ENCODE results near the gene TMED9. TPM values are rescaled to one million over a fixed set of nuclear protein-coding genes. Genes with fewer than 3 reads are reported as not detected.

Gene TMED9
- total RNA-seq, 1 experiment from 2014 or later = 133 TPM

DNA sequence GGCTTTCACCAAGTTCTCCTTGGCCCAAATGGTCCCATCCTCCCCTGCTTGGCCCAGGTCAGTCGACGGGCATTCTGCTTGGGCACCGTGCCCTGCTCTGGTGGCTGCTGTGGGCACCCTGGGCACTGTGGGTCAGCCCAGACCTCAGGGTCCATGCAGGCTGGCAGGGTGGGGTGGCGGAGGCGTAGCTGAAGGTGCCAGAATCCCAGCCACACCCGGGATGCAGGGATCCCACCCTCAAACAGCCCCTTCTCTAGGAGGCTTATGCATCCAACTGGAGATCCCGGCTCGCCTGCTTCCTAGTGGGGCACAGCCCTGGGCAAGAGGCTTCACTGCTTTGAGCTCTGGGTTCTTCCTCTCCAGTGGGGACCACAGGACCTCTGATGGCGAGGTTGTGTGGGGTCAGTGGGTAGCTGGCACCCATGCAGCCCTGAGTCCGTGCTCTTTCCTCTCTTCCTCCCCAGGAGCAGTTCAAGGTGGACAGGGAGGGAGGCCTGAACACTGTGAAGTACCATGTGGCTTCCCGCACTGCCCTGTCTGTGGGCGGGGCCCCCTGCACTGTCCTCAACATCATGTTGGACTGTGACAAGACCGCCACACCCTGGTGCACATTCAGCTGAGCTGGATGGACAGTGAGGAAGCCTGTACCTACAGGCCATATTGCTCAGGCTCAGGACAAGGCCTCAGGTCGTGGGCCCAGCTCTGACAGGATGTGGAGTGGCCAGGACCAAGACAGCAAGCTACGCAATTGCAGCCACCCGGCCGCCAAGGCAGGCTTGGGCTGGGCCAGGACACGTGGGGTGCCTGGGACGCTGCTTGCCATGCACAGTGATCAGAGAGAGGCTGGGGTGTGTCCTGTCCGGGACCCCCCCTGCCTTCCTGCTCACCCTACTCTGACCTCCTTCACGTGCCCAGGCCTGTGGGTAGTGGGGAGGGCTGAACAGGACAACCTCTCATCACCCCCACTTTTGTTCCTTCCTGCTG, 17.4 kb downstream of the TMED9 start:
- Histone ChIP-seq H3K9ac (ENCODE audit: low read length) (no peak overlapping the region), H3K4me1 (ENCODE audit: control insufficient read depth in 1 of 2, insufficient read depth in 2 of 2, low read length in 2 of 2) (peaks cover 4 to 8% of the 10 kb centered on the region in 2 experiments; a peak in 2 of 4 replicates), H3K9me3 (ENCODE audit: control insufficient read depth in 1 of 2, insufficient read depth in 1 of 2, low read depth in 1 of 2, low read length in 2 of 2) (no peaks in the 10 kb centered on the region), H2AFZ (ENCODE audit: low read depth, low read length, poor library complexity, severe bottlenecking) (no peak overlapping the region), H3K27me3 (ENCODE audit: insufficient read depth, low read length) (no peaks in the 10 kb centered on the region), H3K79me2 (ENCODE audit: insufficient read depth, low read length) (peaks cover 16% of the 10 kb centered on the region), H3K27ac (ENCODE audit: low read depth, low read length) (no peak overlapping the region), H3K4me2 (ENCODE audit: low read length) (no peak overlapping the region), H3K36me3 (ENCODE audit: control insufficient read depth in 1 of 2, insufficient read depth in 2 of 2, low read length in 2 of 2) (no peaks in the 10 kb centered on the region; a peak in 1 of 4 replicates), H4K20me1 (ENCODE audit: insufficient read depth) (no peaks in the 10 kb centered on the region), H3K9me2 (ENCODE audit: insufficient read depth) (no peaks in the 10 kb centered on the region), H3K4me3 (replicated peaks in 1 of 2; ENCODE audit: low read depth in 1 of 2, low read length in 2 of 2) (no peak overlapping the region)
- ATAC-seq (no peak), DNase-seq (ENCODE audit: low read depth, low spot score) (no peak)
- TF ChIP-seq SIN3A (IDR thresholded peaks at IDR 0.05; ENCODE audit: low read depth) (no peak), SP1 (IDR thresholded peaks at IDR 0.05; ENCODE audit: low read depth) (no peak)
- CTCF ChIA-PET = no interaction called here
- RAD21 ChIA-PET (ENCODE audit: low non-redundant PET in 1 of 2, low total read pairs in 2 of 2, uncharacterized antibody in 2 of 2, unreplicated experiment in 2 of 2) = no interaction called here
- intact Hi-C loops (cut with micrococcal nuclease) = loop anchor here (10.0 kb wide), 1 partner anchor 455 kb away; no protein-coding TSS in a partner anchor
- POLR2A ChIA-PET = no interaction called here
- BruUV-seq (replicated peaks) = no TSS peak

DNA sequence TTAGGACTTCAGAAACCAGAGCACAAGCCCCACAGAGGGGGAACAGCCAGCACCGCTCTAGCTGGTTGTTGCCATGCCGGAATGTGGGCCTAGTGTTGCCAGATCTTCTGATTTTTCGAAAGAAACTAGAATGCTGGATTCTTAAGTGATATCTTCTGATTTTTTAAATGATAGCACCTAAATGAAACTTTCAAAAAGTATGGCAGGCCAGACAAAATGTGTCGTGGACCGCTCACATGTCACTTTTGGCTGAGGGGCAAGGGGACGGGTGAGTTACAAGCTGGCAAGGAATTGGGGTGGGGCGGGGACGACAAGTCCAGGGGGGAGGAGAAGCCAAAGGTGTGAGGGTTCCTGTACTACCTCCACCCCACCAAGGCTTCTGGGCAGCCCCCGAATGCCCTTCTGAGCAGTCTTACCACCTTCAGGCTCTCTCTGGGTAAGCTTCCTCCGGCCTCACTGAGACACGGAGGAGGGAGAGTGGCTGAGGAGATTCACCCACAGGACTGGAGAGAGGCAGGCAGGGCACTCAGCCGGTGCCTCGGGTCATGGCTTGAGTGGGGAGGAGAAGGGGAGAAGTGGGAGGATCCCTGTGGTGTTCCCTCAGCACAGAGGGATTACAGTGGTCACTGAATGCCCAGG, 18.2 kb downstream of the TMED9 start:
- no TSS peak for BruUV-seq (replicated peaks)
- Histone ChIP-seq H3K4me2 (ENCODE audit: low read length) (no peak overlapping the region), H3K27me3 (ENCODE audit: insufficient read depth, low read length) (no peaks in the 10 kb centered on the region), H3K9me2 (ENCODE audit: insufficient read depth) (no peaks in the 10 kb centered on the region), H3K4me3 (replicated peaks in 1 of 2; ENCODE audit: low read depth in 1 of 2, low read length in 2 of 2) (no peak overlapping the region), H3K9me3 (ENCODE audit: control insufficient read depth in 1 of 2, insufficient read depth in 1 of 2, low read depth in 1 of 2, low read length in 2 of 2) (no peaks in the 10 kb centered on the region), H3K4me1 (ENCODE audit: control insufficient read depth in 1 of 2, insufficient read depth in 2 of 2, low read length in 2 of 2) (no peaks in the 10 kb centered on the region), H4K20me1 (ENCODE audit: insufficient read depth) (no peaks in the 10 kb centered on the region), H3K36me3 (ENCODE audit: control insufficient read depth in 1 of 2, insufficient read depth in 2 of 2, low read length in 2 of 2) (no peaks in the 10 kb centered on the region; a peak in 1 of 4 replicates), H2AFZ (ENCODE audit: low read depth, low read length, poor library complexity, severe bottlenecking) (no peak overlapping the region), H3K79me2 (ENCODE audit: insufficient read depth, low read length) (peaks cover 8% of the 10 kb centered on the region; the same call in 1 of the 2 replicates), H3K27ac (ENCODE audit: low read depth, low read length) (no peak overlapping the region), H3K9ac (ENCODE audit: low read length) (no peak overlapping the region)
- DNase-seq (ENCODE audit: low read depth, low spot score) (no peak), ATAC-seq (no peak)
- no peak for TF ChIP-seq CEBPB (IDR thresholded peaks at IDR 0.05; ENCODE audit: low read depth)
- TF ChIP-seq ELF1 (IDR thresholded peaks at IDR 0.05; ENCODE audit: borderline replicate concordance, low read depth) = no peak
- TF ChIP-seq SIN3A (IDR thresholded peaks at IDR 0.05; ENCODE audit: low read depth) = no peak
- TF ChIP-seq, protein P1, sequence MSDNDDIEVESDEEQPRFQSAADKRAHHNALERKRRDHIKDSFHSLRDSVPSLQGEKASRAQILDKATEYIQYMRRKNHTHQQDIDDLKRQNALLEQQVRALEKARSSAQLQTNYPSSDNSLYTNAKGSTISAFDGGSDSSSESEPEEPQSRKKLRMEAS (IDR thresholded peaks at IDR 0.05) = no peak
- no peak for TF ChIP-seq JUND (IDR thresholded peaks at IDR 0.05)
- no peak for TF ChIP-seq TCF7L2 (IDR thresholded peaks at IDR 0.05; ENCODE audit: borderline replicate concordance, extremely low read depth, insufficient read depth, insufficient read length)
- no peak for TF ChIP-seq EZH2phosphoT487 (IDR thresholded peaks at IDR 0.05; ENCODE audit: borderline replicate concordance)
- ChIA-PET CTCF (no interaction called here), POLR2A (no interaction called here), RAD21 (ENCODE audit: low non-redundant PET in 1 of 2, low total read pairs in 2 of 2, uncharacterized antibody in 2 of 2, unreplicated experiment in 2 of 2) (no interaction called here)
- intact Hi-C loops (cut with micrococcal nuclease) = loop anchor here (10.0 kb wide), 1 partner anchor 455 kb away; no protein-coding TSS in a partner anchor
